NCI-H526 treated with DMSO at 0.1 percent for 48 hours (cell line): ENCODE data around the gene NTRK2.

Experiments
- DNase-seq: peaks from one replicate; lab custom pipeline; 2025; lab: John Stamatoyannopoulos, UW

The NTRK2 gene

DNA sequence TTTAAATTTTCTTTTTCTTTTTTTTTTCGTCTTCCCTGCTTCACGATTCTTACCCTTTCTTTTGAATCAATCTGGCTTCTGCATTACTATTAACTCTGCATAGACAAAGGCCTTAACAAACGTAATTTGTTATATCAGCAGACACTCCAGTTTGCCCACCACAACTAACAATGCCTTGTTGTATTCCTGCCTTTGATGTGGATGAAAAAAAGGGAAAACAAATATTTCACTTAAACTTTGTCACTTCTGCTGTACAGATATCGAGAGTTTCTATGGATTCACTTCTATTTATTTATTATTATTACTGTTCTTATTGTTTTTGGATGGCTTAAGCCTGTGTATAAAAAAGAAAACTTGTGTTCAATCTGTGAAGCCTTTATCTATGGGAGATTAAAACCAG is 352.2 kb downstream of the NTRK2 start:
- no peak for DNase-seq

- no peak for DNase-seq
Observed at GRCh38 chr9:85024374-85024773, 354.8 kb downstream of the NTRK2 start.

DNA sequence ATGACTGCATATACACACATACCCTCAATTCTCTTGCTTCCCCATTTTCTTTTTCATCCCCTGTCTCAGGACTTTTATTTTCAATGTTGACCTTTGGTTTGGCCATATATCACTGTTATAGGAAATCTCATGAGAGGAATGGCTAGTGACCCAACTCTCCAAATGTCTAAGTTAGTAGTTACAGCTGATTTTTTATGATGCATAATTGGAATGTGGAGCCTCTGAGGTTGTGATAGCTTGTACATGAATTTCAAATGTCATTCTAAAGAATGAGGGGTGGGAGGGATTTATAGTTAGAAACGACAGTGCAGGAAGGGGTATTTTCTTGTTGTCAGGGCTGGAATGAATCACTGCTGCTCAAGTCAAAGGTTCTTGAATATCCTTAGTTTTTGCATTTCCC is 356.1 kb downstream of the NTRK2 start:
- DNase-seq: no peak

DNA sequence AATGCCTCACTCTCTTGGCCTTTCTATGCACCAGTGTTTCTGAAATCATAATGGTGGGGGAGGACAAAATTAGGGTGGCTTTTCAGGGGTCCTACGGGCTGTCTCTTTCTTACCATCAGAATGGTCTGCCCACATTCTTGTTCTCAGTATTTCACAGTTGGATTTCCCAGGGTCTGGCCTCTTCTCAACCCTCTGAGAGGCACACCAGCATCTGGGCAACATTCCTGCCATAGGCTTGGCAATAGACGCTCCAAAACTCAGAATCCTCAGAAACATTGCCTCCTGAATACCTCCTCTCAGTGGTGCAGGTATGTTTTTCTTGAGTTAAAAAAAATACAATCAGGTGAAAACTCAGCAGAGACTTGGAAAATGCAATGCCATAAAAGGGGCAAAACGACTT is 358.3 kb downstream of the NTRK2 start:
- no peak for DNase-seq

DNA sequence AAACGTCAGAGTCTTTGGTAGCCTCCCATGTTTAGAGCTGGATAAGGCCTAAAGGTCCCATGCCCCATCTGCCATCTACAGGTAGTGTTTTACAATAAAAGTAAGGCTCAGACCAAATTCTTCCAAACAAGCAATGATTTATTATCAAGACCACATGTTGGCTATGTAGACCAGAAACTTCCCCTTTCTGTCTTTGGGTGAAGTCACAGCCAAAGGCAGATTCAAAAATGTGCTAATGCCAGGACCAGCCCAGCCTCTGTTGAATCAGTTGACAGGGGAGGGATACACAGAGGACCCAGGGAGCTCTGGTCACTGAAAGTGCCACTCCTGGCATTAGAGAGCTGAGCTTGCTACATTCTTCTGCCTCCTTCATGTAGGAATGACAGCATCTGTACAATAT is 360.8 kb downstream of the NTRK2 start:
- no peak for DNase-seq

DNA sequence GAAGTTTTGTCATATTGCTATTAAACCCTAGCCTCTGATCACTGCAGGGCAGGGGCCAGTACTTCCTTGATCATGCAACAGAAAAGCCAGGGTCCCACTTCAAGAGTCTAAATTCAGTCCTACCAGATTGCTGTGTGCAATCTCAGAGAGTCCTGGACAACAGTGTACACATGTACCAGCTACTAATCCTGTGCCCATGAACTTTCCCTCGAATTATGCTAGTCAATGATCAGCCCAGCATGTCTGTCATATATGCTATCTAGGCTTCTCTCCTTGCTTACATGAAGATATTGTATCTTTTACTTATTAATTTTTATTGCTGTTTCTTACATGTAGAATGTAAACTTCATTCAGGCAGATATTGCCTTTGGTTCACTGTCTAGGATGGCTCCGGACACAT is 367.0 kb downstream of the NTRK2 start:
- DNase-seq: no peak

GRCh38 chr9:85038061-85038460 is 368.5 kb downstream of the NTRK2 start:
- no peak for DNase-seq

GRCh38 chr9:85038824-85039608 is 369.5 kb downstream of the NTRK2 start:
- no peak for DNase-seq

GRCh38 chr9:85040146-85040545 is 370.6 kb downstream of the NTRK2 start:
- DNase-seq: no peak

DNA sequence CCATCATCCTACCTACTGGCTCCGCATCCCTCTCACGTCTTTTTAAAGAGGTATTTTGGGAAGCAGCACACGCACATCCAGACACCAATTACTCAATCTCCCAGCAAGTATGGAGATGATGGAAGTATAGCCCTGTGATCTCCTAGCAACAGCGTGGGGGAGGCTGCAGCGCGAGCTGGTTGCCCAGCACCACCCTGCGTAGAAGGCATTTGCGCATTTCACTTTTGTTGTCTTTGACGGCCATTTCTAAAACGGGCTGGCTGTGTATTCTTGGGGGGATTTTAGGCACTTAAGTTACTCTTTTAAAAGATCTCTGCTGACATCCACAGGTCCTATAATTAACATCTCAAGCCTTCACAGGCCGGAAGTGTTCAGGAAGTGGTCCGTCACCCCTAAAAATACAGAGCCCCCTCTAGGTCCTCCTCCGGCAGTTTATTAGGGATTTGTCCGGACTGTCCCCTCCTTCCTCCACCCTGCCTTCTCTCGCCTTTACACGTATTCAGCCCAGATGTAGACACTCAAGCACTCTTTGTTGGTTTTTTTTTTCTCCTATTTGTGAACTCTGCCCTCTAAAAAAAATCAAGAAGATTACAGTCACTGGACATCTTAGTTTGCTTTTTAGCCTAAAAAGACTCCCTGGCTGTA is 371.4 kb downstream of the NTRK2 start:
- no peak for DNase-seq

DNA sequence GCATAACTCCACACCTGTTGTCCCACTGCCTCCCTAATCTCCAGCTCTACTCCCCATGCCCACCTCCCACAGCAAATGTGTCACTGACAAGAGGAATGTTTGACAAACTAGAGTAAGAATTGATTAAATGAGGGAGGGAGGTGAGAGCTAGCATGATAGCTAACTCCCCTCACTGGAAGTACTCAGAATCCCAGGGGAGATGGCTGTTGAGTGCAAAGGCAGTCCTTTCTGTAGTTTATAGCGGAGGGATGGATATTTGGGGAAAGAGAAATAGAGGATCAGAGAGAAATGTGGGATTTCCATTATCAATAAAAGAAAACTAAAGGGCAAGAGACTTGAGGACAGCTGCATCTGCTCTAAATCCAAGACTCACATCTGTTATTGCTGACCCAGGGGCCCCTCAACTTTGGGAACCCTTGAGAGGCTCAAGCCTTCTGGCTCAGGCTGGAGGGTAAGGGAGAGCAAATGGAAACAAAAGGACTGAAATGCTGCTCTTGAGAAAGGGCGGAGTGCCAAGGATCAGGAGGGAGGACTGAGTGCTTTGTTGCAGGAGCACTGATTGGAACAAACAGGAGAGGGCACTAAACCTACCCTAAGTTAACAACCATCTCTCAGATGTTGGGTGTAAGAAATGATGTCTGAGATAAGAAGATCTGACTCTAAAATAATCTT is 372.1 kb downstream of the NTRK2 start:
- DNase-seq: no peak

DNA sequence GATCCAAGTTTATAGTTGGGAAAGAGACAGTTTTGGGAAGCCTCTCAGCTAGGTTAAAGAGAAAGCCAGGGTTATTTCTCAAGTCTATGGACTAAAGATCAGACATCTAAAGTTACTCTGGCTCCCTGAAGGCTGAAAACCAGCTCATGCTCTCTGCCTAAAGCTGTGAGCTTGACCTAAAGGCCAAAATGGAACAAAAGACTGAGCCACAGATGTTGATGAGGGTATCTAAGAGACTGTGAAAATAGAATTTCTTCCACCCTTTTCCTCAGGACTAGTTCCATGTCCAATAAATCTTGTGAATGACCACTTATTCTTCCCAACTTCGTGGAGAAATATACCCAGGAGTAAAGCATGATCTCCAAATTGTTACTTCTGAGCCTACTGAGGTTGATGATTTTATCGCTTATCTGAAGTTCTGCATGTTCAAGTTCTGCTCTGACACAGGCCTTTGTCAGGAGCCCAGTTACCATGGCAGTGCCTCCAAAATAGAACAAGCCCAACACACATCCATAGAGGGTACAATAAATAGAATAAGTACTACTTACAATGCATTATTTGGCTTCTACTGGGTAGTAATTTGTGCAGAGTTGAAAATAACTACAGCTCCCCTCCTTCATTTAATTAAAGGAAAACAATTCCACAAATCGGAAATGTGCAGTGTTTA is 373.6 kb downstream of the NTRK2 start:
- no peak for DNase-seq

DNA sequence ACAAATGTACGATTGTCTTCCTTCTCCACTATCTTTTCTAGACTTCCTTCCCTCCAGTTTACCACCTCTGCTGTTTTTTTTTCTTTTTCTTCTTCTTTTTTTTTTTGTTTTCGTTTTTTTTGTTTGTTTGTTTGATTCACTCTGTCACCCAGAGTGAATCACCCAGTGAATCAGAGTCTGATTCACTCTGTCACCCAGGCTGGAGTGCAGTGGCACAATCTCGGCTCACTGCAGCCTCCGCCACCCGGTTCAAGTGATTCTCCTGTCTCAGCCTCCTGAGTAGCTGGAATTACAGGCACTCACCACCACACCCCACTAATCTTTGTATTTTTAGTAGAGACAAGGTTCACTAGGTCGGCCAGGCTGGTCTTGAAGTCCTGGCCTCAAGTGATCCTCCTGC is 375.7 kb downstream of the NTRK2 start:
- DNase-seq: no peak

DNA sequence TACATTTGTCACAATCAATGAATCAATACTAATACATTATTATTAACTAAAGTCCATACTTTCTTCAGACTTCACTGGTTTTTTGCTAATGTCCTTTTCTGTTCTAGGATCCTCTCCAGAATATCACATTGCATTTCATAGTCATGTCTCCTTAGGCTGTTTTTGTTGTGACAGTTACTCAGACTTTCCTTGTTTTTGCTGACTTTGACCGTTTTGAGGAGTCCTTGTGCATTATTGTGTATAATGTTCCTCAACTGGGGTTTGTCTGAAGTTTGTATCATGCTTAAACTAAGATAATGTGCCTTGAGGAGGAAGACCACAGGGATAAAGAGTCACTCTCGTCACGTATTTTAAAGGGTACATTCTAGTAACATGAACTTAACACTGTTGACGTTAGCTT is 376.9 kb downstream of the NTRK2 start:
- DNase-seq: no peak

GRCh38 chr9:85053206-85053786 is 383.8 kb downstream of the NTRK2 start:
- DNase-seq: no peak

DNA sequence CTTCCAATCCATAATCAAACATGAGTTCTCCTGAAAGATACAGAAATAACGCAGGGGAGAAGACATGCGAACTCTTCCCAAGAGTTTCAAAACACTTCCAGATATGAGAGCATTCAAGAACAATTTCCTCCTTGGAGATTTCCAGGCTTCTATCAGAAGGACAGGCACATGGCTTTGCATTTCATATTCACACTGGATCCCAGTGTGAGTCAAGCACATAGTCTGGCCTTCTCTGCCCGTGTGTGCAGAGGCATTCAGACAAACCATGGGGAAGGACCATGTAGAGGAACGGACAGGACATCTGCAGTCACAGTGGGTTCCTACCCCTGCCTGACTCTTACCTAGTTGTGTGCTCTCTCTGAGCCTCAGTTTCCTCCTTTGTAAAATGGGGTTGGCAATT is 384.5 kb downstream of the NTRK2 start:
- no peak for DNase-seq

- DNase-seq: no peak
Observed at GRCh38 chr9:85055506-85056202, 386.1 kb downstream of the NTRK2 start.

DNA sequence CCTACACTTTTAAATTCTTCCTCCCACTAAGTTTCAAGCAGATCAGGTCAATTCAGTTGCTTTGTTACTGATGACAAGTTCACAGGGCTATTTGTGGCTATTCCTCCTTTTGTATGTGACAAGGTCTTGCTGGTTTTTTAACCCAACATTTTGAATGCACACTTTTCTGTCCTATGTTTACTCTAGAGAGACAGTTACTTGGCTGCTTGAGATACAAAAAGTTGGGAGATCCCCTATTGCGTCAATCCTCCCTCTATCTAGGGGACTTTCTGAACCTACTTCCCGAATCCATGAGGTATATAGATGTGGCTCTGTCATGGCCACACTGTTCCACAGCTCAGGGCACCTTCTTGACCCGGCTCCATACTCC is 386.7 kb downstream of the NTRK2 start:
- no peak for DNase-seq

- no peak for DNase-seq
Observed at GRCh38 chr9:85061969-85062368, 392.4 kb downstream of the NTRK2 start.

- no peak for DNase-seq
Observed at GRCh38 chr9:85062385-85063022, 393.0 kb downstream of the NTRK2 start.

DNA sequence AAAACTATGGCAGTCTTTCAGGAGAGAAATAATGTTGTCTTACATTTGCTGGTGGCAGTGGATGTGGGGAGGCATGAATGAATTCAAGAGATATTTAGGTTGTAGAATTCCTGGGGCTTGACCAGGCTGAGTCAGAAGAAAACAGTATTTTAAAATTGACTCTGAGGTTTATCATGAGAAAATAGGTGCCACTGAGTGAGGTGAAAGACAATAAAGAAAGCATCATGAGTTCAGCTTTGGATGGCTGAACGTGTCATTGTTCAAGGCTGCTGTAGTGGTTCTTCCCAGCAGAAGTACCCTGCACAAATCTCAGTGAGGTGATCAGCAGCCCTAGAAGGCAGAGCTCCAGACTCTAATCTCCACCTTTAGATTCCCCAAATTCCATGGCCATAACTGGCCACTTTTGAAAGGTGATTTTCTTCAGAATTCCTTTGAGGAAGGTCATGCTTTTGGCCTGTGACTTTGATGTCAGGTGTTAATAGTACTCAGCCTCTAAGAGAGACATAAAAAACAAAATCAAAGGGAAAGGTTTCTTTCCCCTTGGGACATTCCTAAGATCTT is 395.4 kb downstream of the NTRK2 start:
- DNase-seq: no peak
